Measurements from ENCODE around the gene N4BP3.
A peak's percentile ranks its signal among the peaks of the same experiment; 100 is the strongest.

N4BP3 gene

GRCh38 chr5:178115814-178116142 is 2.4 kb downstream of the N4BP3 start:
- peaks cover 5% of the 10 kb centered on the region for H3K9me3 ChIP-seq (replicated peaks; ENCODE audit: low read length)
- H3K4me2 ChIP-seq (ENCODE audit: low read length): no peak overlapping the region
- no peaks in the 10 kb centered on the region for H3K36me3 ChIP-seq (ENCODE audit: insufficient read depth, low read length)
- H3K9ac ChIP-seq (ENCODE audit: low read depth, low read length): no peak overlapping the region
- no peaks in the 10 kb centered on the region for H3K4me1 ChIP-seq (ENCODE audit: control insufficient read depth, insufficient read depth, low read length)
- no peak overlapping the region for H3K4me3 ChIP-seq (ENCODE audit: low read length)
- H3K27me3 ChIP-seq (ENCODE audit: control insufficient read depth, insufficient read depth, low read length): peaks cover 75% of the 10 kb centered on the region

DNA sequence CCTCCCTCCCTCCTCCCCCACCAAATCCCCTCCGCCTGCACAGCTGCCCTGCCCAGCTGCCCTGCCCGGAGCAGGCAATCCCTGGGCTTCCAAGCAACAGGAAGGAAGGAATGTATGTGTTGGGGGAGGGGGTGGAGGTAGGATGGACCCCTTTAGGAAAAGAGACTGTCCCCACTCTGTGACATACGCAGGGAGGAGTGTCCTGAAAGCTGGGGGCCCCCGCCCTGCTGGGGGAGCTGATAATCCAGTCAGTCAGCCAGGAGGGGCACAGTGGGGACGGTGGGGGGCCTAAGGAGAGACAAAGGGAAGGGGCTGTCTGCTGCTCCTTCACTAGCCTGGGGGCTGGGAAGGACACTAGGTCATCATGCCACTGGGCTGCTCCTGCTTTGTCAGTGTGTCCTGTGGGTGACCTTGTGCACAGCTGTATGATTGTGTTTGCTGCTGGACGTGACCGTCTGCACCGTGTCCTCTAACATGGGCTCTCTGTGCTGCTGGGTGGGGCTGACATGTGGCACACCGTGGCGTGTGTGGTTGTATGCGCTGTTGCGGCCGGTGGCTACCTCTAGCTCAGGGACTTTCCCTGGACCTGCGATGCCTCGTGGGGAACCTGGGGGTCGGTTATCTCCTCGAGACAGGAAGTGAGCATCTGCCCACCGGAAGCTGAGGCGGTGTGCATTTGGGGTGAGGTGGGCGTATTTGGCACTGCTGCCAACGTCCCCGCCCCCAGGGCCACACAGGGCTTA is 3.0 kb downstream of the N4BP3 start:
- Histone ChIP-seq H3K9ac (ENCODE audit: low read depth, low read length) (no peak overlapping the region), H3K4me2 (ENCODE audit: low read length) (no peak overlapping the region), H3K4me3 (ENCODE audit: low read length) (no peak overlapping the region), H3K36me3 (ENCODE audit: insufficient read depth, low read length) (no peaks in the 10 kb centered on the region), H3K9me3 (replicated peaks; ENCODE audit: low read length) (peaks cover 5% of the 10 kb centered on the region), H3K27me3 (ENCODE audit: control insufficient read depth, insufficient read depth, low read length) (peaks cover 80% of the 10 kb centered on the region), H3K4me1 (ENCODE audit: control insufficient read depth, insufficient read depth, low read length) (peaks cover 3% of the 10 kb centered on the region)

DNA sequence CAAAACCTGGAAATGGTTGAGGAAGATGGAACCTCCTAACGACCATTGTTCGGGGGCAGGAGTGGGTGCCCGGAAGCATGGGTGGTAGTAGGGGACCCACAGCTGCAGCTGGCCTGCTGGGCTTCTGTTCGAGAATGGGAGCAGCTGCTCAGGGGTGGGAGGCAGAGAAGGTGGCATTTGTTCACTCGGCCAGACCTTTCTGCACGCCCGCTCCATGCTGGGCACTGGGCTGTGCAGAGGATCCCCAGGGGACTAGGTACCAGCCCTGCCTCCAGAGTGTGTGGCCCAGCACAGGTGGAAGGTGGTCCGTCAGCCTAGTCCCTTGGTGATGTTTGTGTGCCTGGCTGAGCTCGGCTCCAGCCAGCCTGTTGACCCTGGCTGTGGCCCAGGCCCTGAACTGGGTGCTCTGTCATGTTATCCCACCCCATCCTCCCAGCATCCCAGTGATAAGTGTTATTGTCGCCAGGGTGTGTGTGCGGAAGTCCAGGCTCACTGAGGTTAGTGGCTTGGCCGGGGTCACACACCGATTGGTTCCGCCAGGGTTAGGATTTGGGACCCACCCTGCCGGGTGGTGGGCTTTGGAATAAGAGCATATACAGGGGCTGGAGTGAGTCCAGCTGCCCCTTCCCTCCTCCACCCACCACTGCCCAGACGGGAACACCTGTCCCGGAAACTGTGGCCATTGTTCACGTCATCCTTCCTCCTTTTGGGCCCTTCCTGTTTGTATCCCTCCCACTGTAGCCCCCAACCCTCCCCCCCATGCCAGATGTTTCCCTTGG is 4.8 kb downstream of the N4BP3 start:
- Histone ChIP-seq H3K4me1 (ENCODE audit: control insufficient read depth, insufficient read depth, low read length) (peaks cover 7% of the 10 kb centered on the region), H3K4me2 (ENCODE audit: low read length) (no peak overlapping the region), H3K4me3 (ENCODE audit: low read length) (no peak overlapping the region), H3K9me3 (replicated peaks; ENCODE audit: low read length) (no peaks in the 10 kb centered on the region), H3K9ac (ENCODE audit: low read depth, low read length) (no peak overlapping the region), H3K36me3 (ENCODE audit: insufficient read depth, low read length) (no peaks in the 10 kb centered on the region), H3K27me3 (ENCODE audit: control insufficient read depth, insufficient read depth, low read length) (peaks cover 84% of the 10 kb centered on the region)

- Histone ChIP-seq H3K9ac (ENCODE audit: low read depth, low read length) (no peak overlapping the region), H3K4me3 (ENCODE audit: low read length) (no peak overlapping the region), H3K27me3 (ENCODE audit: control insufficient read depth, insufficient read depth, low read length) (peaks cover 88% of the 10 kb centered on the region), H3K4me2 (ENCODE audit: low read length) (no peak overlapping the region), H3K4me1 (ENCODE audit: control insufficient read depth, insufficient read depth, low read length) (peaks cover 7% of the 10 kb centered on the region), H3K36me3 (ENCODE audit: insufficient read depth, low read length) (no peaks in the 10 kb centered on the region), H3K9me3 (replicated peaks; ENCODE audit: low read length) (no peaks in the 10 kb centered on the region)
These were observed 6.7 kb downstream of the N4BP3 start for GRCh38 chr5:178119915-178120606.

- Histone ChIP-seq H3K4me3 (ENCODE audit: low read length) (peak overlapping the region; percentile 29), H3K27me3 (ENCODE audit: control insufficient read depth, insufficient read depth, low read length) (peaks cover 86% of the 10 kb centered on the region), H3K4me1 (ENCODE audit: control insufficient read depth, insufficient read depth, low read length) (peaks cover 7% of the 10 kb centered on the region), H3K9me3 (replicated peaks; ENCODE audit: low read length) (no peaks in the 10 kb centered on the region), H3K9ac (ENCODE audit: low read depth, low read length) (no peak overlapping the region), H3K36me3 (ENCODE audit: insufficient read depth, low read length) (no peaks in the 10 kb centered on the region), H3K4me2 (ENCODE audit: low read length) (peak overlapping the region; percentile 58)
These were observed 7.5 kb downstream of the N4BP3 start for GRCh38 chr5:178120607-178121357.

DNA sequence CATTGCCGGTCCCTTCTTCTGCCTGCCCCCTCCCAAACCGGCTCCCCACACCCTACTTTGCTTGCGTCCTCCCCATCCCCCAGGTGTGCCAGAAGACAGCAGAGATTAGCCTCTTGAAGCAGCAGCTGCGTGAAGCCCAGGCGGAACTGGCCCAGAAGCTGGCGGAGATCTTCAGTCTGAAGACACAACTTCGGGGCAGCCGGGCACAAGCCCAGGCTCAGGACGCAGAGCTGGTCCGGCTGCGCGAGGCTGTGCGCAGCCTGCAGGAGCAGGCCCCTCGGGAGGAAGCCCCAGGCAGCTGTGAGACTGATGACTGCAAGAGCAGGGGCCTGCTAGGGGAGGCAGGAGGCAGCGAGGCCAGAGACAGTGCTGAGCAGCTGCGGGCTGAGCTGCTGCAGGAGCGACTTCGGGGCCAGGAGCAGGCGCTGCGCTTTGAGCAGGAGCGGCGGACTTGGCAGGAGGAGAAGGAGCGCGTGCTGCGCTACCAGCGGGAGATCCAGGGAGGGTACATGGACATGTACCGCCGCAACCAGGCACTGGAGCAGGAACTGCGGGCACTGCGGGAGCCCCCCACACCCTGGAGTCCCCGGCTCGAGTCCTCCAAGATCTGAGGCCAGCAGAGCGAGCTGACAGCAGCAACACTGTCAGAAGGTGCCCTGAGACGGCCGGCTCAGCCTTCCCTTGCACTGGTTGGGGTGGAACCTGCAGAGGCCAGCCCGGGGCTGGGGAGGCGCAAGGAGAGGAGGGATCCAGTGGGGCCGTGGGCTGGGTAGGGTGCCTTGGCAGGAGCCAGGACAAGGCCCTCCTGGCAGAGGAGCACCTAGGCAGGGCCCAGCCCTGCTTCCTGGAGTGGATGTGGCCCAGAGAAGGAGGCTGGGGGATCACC is 8.3 kb downstream of the N4BP3 start:
- Histone ChIP-seq H3K4me2 (ENCODE audit: low read length) (peak overlapping the region; percentile 58), H3K36me3 (ENCODE audit: insufficient read depth, low read length) (no peaks in the 10 kb centered on the region), H3K4me1 (ENCODE audit: control insufficient read depth, insufficient read depth, low read length) (peaks cover 7% of the 10 kb centered on the region), H3K9ac (ENCODE audit: low read depth, low read length) (no peak overlapping the region), H3K4me3 (ENCODE audit: low read length) (peak overlapping the region; percentile 29), H3K9me3 (replicated peaks; ENCODE audit: low read length) (no peaks in the 10 kb centered on the region), H3K27me3 (ENCODE audit: control insufficient read depth, insufficient read depth, low read length) (peaks cover 80% of the 10 kb centered on the region)

GRCh38 chr5:178122346-178122745 is 9.0 kb downstream of the N4BP3 start:
- Histone ChIP-seq H3K9me3 (replicated peaks; ENCODE audit: low read length) (no peaks in the 10 kb centered on the region), H3K4me2 (ENCODE audit: low read length) (no peak overlapping the region), H3K9ac (ENCODE audit: low read depth, low read length) (no peak overlapping the region), H3K4me3 (ENCODE audit: low read length) (no peak overlapping the region), H3K4me1 (ENCODE audit: control insufficient read depth, insufficient read depth, low read length) (peaks cover 7% of the 10 kb centered on the region), H3K36me3 (ENCODE audit: insufficient read depth, low read length) (no peaks in the 10 kb centered on the region), H3K27me3 (ENCODE audit: control insufficient read depth, insufficient read depth, low read length) (peaks cover 76% of the 10 kb centered on the region)

DNA sequence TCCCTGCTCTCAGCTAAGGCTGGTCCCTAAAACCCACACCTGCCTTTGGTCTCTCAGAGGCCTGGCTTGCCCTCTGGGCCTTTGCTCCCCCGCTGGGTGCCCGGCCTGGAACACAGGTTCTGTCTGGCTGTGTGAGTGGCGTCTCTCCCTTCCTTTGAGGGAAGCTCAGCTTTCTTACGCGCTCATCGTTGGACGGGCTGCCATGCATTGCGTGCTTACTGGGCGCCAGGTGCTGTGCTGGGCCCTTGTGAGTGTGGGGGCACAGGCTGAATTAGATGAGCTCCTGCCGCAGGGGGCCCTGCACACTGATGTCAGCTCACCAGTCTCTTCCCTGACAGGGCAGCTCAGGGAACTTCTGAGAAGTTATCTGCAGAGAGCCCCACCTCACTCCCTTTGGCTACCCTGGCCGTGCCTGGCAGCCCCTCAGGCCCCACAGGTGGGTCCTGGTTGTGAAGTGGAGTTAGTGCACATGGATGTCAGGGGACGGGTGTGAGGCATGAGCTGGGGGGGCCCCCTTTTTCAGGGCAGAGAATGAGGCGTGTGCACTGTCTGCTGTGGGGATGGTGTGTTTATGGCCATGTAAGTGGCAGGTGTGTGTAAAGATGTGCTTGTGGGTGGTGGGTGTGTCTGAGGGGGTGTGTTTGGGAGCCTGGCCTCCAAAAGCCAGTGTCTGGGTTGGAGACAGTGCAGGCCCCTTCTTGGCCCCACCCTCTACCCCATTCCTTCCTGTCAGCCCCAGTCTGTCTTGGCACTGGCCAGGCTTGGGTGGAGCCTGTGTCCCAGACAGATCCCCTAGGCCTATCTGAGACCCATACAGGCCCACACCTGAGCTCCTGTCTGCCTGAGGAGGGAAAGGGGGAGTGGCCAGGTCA is 10.0 kb downstream of the N4BP3 start:
- Histone ChIP-seq H3K4me3 (ENCODE audit: low read length) (no peak overlapping the region), H3K9ac (ENCODE audit: low read depth, low read length) (no peak overlapping the region), H3K4me1 (ENCODE audit: control insufficient read depth, insufficient read depth, low read length) (peaks cover 7% of the 10 kb centered on the region), H3K27me3 (ENCODE audit: control insufficient read depth, insufficient read depth, low read length) (peaks cover 68% of the 10 kb centered on the region), H3K9me3 (replicated peaks; ENCODE audit: low read length) (no peaks in the 10 kb centered on the region), H3K4me2 (ENCODE audit: low read length) (no peak overlapping the region), H3K36me3 (ENCODE audit: insufficient read depth, low read length) (no peaks in the 10 kb centered on the region)

GRCh38 chr5:178123966-178124925 is 10.9 kb downstream of the N4BP3 start:
- no peak overlapping the region for H3K4me3 ChIP-seq (ENCODE audit: low read length)
- H3K4me1 ChIP-seq (ENCODE audit: control insufficient read depth, insufficient read depth, low read length): peaks cover 7% of the 10 kb centered on the region
- H3K9ac ChIP-seq (ENCODE audit: low read depth, low read length): no peak overlapping the region
- H3K4me2 ChIP-seq (ENCODE audit: low read length): no peak overlapping the region
- no peaks in the 10 kb centered on the region for H3K9me3 ChIP-seq (replicated peaks; ENCODE audit: low read length)
- H3K36me3 ChIP-seq (ENCODE audit: insufficient read depth, low read length): no peaks in the 10 kb centered on the region
- H3K27me3 ChIP-seq (ENCODE audit: control insufficient read depth, insufficient read depth, low read length): peaks cover 66% of the 10 kb centered on the region
